PFSK-1 (cell line): ENCODE measurements around the gene AKAP7.

Experiments
- POLR2AphosphoS5 ChIP-seq: IDR thresholded peaks from 2 replicates; pipeline ENCODE4 v1.6.1; 2012; ENCODE audit warnings: low read depth, mild to moderate bottlenecking, control low read depth, low read length, moderate library complexity
- REST ChIP-seq, 2 experiments: IDR thresholded peaks; 2 replicates each; pipeline versions ENCODE4 v1.6.1 to v1.8.0; 2011 to 2012; ENCODE audit warnings: low read depth in 2 of 2, low read length in 2 of 2, control low read depth in 1 of 2, inconsistent platforms in 1 of 2, mild to moderate bottlenecking in 1 of 2, moderate library complexity in 1 of 2; ENCODE audit not compliant: insufficient read depth in 1 of 2

GRCh38 chr6:131316654-131317053, 181.4 kb downstream of the AKAP7 start:
- no peak for TF ChIP-seq POLR2AphosphoS5
- no peak for TF ChIP-seq REST (IDR thresholded peaks at IDR 0.05; ENCODE audit: insufficient read depth in 1 of 2, low read depth in 2 of 2, low read length in 2 of 2)
